ENCODE results near the gene F3. TPM values are rescaled to one million over a fixed set of nuclear protein-coding genes. Genes with fewer than 3 reads are reported as not detected.

F3 gene
- total RNA-seq, 1 experiment from 2014 or later = 7.8 TPM

GRCh38 chr1:94590203-94591137 is 48.9 kb upstream of the F3 start (continued):
- TF ChIP-seq ZNF425 (CRISPR knock-in tag; conservative IDR thresholded peaks at IDR 0.05) (no peak), GRHL2 (CRISPR knock-in tag; IDR thresholded peaks at IDR 0.05; ENCODE audit: insufficient replicate concordance, severe bottlenecking) (no peak), ERG (CRISPR knock-in tag; IDR thresholded peaks at IDR 0.05) (no peak), FOXJ3 (CRISPR knock-in tag; IDR thresholded peaks at IDR 0.05; ENCODE audit: borderline replicate concordance) (no peak), ZNF219 (CRISPR knock-in tag; IDR thresholded peaks at IDR 0.05; ENCODE audit: borderline replicate concordance) (no peak), FOXK1 (CRISPR knock-in tag; IDR thresholded peaks at IDR 0.05) (no peak), FOXP1 (CRISPR knock-in tag; IDR thresholded peaks at IDR 0.05; ENCODE audit: borderline replicate concordance) (no peak)
- TF ChIP-seq, protein P1, sequence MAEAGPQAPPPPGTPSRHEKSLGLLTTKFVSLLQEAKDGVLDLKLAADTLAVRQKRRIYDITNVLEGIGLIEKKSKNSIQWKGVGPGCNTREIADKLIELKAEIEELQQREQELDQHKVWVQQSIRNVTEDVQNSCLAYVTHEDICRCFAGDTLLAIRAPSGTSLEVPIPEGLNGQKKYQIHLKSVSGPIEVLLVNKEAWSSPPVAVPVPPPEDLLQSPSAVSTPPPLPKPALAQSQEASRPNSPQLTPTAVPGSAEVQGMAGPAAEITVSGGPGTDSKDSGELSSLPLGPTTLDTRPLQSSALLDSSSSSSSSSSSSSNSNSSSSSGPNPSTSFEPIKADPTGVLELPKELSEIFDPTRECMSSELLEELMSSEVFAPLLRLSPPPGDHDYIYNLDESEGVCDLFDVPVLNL (CRISPR knock-in tag; IDR thresholded peaks at IDR 0.05; ENCODE audit: borderline replicate concordance, low read depth) = no peak
- TF ChIP-seq, protein P2, sequence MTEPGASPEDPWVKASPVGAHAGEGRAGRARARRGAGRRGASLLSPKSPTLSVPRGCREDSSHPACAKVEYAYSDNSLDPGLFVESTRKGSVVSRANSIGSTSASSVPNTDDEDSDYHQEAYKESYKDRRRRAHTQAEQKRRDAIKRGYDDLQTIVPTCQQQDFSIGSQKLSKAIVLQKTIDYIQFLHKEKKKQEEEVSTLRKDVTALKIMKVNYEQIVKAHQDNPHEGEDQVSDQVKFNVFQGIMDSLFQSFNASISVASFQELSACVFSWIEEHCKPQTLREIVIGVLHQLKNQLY (CRISPR knock-in tag; IDR thresholded peaks at IDR 0.05) = no peak
- TF ChIP-seq, protein P3, sequence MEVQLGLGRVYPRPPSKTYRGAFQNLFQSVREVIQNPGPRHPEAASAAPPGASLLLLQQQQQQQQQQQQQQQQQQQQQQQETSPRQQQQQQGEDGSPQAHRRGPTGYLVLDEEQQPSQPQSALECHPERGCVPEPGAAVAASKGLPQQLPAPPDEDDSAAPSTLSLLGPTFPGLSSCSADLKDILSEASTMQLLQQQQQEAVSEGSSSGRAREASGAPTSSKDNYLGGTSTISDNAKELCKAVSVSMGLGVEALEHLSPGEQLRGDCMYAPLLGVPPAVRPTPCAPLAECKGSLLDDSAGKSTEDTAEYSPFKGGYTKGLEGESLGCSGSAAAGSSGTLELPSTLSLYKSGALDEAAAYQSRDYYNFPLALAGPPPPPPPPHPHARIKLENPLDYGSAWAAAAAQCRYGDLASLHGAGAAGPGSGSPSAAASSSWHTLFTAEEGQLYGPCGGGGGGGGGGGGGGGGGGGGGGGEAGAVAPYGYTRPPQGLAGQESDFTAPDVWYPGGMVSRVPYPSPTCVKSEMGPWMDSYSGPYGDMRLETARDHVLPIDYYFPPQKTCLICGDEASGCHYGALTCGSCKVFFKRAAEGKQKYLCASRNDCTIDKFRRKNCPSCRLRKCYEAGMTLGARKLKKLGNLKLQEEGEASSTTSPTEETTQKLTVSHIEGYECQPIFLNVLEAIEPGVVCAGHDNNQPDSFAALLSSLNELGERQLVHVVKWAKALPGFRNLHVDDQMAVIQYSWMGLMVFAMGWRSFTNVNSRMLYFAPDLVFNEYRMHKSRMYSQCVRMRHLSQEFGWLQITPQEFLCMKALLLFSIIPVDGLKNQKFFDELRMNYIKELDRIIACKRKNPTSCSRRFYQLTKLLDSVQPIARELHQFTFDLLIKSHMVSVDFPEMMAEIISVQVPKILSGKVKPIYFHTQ (CRISPR knock-in tag; IDR thresholded peaks at IDR 0.05) = no peak

DNA sequence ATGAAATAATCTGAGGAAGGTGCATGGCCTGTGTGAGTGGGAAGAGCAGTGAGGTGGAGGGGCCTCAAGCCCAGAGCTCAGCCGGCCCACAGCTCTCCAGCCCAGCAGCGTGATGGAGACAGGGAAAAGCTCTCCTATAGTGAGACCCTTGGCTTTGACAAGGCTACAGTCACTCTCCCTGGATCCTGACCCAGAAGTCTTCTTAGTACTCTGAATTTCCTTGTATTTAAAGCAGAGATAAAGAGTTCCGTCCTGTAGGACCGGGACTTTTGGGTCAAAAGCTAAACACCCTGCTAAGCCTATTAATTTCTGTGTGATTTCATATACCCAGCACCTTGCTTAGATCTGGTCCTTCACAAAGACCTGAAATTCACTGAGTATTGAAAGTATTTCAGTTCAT is 48.2 kb upstream of the F3 start:
- Mint-ChIP-seq H3K27me3 (ENCODE audit: low read depth) (no peaks in the 10 kb centered on the region; the same call in 1 of the 2 replicates), H3K36me3 (no peaks in the 10 kb centered on the region), H3K4me1 (peaks cover 15% of the 10 kb centered on the region), H3K9me3 (no peaks in the 10 kb centered on the region), H3K4me3 (no peak overlapping the region), H3K27ac (no peak overlapping the region)
- POLR2A ChIA-PET = no interaction called here
- ATAC-seq = no peak
- no peak for DNase-seq (ENCODE audit: low spot score)
- CTCF ChIA-PET = interaction anchor here (1.8 kb wide), 1 partner anchor 10 kb away, joined by 5 read pairs; no protein-coding TSS in a partner anchor
- TF ChIP-seq EMX1 (CRISPR knock-in tag; IDR thresholded peaks at IDR 0.05) (no peak), NFATC4 (CRISPR knock-in tag; IDR thresholded peaks at IDR 0.05) (no peak), STAT6 (CRISPR knock-in tag; conservative IDR thresholded peaks at IDR 0.05; ENCODE audit: low read depth) (no peak), TEAD1 (CRISPR knock-in tag; IDR thresholded peaks at IDR 0.05) (no peak), ZNF671 (CRISPR knock-in tag; IDR thresholded peaks at IDR 0.05) (no peak), SOX15 (CRISPR knock-in tag; IDR thresholded peaks at IDR 0.05) (no peak)
- TF ChIP-seq, protein P4, sequence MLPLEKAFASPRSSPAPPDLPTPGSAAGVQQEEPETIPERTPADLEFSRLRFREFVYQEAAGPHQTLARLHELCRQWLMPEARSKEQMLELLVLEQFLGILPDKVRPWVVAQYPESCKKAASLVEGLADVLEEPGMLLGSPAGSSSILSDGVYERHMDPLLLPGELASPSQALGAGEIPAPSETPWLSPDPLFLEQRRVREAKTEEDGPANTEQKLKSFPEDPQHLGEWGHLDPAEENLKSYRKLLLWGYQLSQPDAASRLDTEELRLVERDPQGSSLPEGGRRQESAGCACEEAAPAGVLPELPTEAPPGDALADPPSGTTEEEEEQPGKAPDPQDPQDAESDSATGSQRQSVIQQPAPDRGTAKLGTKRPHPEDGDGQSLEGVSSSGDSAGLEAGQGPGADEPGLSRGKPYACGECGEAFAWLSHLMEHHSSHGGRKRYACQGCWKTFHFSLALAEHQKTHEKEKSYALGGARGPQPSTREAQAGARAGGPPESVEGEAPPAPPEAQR (CRISPR knock-in tag; IDR thresholded peaks at IDR 0.05) = no peak
- TF ChIP-seq, protein P5, sequence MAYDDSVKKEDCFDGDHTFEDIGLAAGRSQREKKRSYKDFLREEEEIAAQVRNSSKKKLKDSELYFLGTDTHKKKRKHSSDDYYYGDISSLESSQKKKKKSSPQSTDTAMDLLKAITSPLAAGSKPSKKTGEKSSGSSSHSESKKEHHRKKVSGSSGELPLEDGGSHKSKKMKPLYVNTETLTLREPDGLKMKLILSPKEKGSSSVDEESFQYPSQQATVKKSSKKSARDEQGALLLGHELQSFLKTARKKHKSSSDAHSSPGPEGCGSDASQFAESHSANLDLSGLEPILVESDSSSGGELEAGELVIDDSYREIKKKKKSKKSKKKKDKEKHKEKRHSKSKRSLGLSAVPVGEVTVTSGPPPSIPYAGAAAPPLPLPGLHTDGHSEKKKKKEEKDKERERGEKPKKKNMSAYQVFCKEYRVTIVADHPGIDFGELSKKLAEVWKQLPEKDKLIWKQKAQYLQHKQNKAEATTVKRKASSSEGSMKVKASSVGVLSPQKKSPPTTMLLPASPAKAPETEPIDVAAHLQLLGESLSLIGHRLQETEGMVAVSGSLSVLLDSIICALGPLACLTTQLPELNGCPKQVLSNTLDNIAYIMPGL (CRISPR knock-in tag; IDR thresholded peaks at IDR 0.05) = no peak
- TF ChIP-seq, protein P6, sequence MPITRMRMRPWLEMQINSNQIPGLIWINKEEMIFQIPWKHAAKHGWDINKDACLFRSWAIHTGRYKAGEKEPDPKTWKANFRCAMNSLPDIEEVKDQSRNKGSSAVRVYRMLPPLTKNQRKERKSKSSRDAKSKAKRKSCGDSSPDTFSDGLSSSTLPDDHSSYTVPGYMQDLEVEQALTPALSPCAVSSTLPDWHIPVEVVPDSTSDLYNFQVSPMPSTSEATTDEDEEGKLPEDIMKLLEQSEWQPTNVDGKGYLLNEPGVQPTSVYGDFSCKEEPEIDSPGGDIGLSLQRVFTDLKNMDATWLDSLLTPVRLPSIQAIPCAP (CRISPR knock-in tag; IDR thresholded peaks at IDR 0.05) = no peak

Data from WTC11 (cell line).